HG03457 (cell line): ENCODE results near the gene FAM187B.
"Not testable (repeated sequence)": the region's sequence is repeated elsewhere in the genome, so short reads cannot be mapped to it uniquely, and the experiment has no call there.

Experiments used
- ATAC-seq: cut with Tn5 transposase; IDR thresholded peaks from one replicate; pipeline ENCODE4 v1.9.1; 2021; ENCODE audit warnings: moderate number of reproducible peaks; ENCODE audit not compliant: unreplicated experiment

The FAM187B gene

DNA sequence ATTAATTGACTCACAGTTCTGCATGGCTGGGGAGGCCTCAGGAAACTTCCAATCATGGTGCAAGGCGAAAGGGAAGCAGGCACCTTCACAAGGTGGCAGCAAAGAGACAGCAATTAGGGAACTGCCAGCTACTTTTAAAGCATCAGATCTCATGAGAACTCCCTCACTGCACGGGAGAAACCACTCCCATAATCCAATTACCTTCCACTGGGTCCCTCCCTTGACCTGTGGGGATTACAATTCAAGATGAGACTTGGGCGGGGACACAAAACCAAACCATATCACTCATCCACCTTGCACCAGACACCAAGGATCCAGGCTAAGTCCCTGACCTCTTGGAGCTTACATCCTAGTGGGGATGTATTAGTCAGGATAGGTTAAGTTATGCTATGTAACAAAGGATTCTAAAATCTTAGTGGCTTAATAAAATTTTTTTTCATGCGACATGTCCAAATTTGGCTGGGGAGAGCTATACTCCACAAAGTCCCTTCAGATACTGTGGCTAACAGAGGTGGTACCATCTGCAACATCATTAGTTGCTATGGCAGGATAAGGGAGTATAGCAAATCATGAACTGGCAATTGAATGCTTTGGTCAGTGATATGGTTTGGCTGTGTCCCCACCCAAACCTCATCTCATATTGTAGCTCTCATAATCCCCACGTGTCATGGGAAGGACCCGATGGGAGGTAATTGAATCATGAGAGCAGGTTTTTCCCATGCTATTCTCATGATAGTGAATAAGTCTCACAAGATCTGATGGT is 8.3 kb upstream of the FAM187B start:
- no peak for ATAC-seq

DNA sequence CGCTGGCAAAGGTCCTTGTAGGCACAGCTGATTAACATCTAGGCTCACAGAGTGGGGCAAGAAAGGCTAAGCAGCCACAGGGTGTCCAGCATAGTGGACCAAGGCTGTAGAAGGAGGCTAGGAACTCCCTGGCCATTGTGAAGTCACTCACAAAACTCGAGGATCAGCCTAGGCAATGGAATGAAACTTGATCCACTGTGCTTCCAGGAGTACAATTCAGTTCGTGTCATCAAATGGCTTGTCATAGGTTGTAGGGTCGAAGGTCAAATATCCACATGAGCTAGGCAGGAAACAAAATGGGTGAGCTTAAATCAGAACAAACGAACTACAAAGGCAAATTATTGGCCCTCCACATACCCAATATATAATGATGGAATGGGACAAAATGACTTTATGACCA is 4.4 kb upstream of the FAM187B start:
- ATAC-seq: no peak

DNA sequence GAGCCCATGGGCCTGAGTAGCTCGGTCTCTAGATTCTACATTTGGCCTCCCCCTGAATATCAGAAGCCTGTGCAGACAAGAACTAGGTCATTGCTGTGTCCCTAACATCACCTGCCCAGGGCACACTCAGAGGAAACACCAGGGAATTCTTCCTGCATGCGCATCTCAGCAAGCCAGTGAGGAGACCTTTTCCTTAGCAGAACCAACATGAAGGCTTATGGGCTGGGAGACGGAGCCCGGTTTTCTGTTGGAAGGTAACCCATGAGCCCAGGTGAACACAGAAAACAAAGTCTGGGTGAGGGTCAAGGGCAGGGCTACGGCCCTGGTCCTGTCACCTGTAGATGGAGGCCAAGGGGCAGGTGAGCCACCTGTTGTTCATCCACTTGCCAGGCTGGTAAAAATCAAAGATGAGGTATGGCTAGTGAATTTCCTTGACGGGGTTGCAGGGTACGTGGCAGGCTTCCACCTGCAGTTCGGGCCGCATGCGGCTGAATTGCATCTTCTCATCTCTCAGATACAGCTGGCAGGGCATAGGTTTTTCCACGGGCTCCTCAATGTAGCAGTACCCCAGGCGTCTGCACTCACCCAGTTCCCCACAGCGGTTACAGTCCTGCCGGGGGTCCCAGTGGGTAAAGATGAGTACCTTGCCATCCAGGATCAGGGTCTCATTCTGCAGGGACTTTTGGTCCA is 3.6 kb upstream of the FAM187B start:
- ATAC-seq: no peak

- ATAC-seq: no peak
These were observed 1.1 kb upstream of the FAM187B start for GRCh38 chr19:35229601-35230000.

GRCh38 chr19:35226748-35227147 is 1.8 kb downstream of the FAM187B start:
- no peak for ATAC-seq

DNA sequence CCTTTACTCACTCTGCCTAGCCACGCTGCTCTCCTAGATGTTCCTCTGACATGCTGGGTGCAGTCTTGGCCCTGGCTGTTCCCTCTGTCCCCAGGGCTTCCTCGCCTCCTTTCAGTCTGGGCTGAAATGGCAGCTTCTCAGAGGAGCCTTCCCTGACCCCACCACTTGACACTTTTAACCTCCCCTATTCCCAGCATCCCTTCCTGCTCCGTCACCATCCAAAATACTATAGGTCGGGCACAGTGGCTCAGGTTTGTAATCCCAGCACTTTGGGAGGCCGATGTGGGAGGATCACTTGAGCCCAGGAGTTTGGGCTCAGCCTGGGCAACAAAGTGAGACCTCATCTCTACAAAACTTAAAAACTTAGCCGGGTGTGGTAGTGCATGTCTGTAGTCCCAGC is 2.6 kb downstream of the FAM187B start:
- ATAC-seq: no peak

GRCh38 chr19:35224681-35225571 is 3.6 kb downstream of the FAM187B start:
- no peak for ATAC-seq

DNA sequence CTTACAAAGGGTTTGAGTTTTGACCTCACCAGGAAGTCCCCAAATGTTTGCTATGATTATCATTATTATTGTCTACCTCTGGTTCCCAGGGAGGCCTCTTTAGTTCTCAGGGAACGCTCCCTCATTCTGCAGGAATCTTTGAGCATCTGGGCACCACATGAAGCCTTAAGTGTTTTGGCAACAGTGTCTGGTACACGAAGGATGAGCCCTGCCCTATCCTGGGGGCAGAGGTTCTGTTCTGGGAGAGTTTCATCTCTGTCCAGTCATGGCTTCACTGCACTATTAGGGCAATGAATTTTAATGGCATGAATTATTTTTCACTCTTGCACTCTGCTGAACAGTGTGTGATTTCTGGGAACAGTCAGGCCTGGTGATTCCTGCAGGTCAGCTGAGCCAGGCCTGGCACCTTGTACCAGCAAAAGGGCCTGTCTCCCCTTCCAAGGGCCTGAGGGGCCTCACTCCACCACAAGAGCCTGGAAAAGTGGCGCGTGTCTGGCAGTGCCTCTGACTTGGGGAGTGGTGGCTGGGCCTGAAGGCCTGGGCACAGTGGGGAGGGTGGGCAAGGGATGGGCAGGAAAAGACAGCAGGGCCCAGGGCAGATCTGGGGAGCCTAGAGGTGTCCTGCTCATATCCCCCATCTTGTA is 4.6 kb downstream of the FAM187B start:
- ATAC-seq: no peak

DNA sequence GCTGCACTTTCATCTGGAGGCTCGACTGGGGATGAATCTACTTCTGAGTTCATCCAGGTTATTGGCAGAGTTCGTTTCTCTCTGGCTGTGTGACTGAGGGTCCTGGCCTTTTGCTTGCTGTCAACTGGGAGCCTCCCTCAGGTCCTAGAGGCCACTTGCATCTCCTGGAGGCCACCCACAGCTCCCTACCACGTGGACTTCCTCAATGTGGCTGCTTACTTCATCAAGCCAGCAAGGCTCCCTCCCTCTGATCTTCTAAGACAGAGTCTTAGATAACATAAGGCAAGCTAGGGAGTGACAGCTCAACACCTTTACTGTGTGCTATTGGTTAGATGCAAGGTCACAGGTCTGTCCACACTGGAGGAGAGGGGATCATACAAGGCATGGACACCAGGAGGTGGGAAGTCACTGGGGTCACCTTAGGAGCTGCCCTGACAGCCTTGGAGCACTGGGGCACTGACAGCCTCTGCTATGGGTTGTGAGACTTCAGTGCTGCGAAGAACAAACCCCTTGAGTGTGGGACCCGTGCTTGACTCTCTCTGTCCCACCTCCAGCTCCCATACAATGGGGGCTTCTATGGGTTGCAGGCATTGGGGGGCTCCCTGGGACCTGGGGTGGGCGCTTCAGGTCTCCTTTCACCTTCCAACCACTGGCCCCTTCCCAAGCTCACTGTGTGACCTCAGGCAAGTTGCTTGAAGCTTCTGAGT is 5.3 kb downstream of the FAM187B start:
- no peak for ATAC-seq

DNA sequence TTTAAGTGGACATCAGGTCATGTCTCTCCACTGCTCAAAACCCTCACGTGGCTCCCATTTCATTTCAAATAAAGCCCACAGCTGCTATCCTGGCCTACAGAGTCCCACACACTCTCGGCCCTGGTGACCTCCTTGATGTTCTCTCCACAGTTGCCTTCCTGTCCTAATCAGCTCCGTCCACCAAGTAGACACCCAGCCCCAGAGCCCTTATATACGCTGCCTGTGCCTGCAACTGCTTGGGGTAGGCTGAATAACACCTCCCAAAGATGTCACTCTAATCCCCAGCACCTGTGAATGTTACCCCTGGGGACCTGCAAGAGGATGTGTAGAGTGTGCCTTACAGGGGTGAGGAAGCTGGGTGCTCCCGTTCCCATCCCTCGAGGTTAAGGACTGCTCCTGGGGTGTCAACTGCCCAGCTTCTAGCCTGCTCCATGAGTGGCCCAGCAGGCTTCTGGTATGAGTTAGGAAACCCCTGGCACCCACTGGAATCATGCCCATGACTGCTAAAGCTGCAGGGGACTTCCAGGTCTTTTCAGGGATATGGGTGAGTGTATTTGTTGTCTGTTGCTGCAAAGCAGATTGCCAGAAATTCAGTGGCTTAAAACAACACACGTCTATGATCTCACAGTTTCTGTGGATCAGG is 6.0 kb downstream of the FAM187B start:
- ATAC-seq: no peak

DNA sequence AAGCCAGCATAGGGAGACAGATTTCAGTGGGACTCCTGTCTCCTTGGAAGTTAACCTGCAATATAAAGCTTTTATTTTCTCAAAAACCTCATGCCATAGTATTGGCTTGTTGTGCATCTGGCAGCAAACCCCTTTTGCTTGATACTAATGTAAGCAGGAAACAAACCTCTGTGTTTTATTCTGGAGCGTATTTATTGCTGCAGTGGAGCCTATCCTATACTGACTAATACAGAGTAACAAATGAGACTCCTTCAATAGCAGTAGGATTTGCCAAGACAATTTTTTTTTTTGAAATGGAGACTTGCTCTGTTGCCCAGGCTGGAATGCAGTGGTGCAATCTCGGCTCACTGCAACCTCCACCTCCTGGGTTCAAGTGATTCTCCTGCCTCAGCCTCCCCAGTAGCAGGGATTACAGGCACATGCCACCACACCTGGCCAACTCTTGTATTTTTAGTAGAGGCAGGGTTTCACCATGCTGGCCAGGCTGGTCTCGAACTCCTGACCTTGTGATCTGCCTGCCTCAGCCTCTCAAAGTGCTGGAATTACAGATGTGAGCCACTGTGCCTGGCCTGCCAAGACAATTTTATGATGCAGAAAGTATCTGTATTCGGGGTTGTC is 7.5 kb downstream of the FAM187B start:
- not testable (repeated sequence) for ATAC-seq

- ATAC-seq: no peak
These were observed 8.1 kb downstream of the FAM187B start for GRCh38 chr19:35220315-35220921.

- no peak for ATAC-seq
These were observed 9.5 kb downstream of the FAM187B start for GRCh38 chr19:35219008-35219407.

GRCh38 chr19:35217649-35217990 is 10.9 kb downstream of the FAM187B start:
- ATAC-seq: no peak

DNA sequence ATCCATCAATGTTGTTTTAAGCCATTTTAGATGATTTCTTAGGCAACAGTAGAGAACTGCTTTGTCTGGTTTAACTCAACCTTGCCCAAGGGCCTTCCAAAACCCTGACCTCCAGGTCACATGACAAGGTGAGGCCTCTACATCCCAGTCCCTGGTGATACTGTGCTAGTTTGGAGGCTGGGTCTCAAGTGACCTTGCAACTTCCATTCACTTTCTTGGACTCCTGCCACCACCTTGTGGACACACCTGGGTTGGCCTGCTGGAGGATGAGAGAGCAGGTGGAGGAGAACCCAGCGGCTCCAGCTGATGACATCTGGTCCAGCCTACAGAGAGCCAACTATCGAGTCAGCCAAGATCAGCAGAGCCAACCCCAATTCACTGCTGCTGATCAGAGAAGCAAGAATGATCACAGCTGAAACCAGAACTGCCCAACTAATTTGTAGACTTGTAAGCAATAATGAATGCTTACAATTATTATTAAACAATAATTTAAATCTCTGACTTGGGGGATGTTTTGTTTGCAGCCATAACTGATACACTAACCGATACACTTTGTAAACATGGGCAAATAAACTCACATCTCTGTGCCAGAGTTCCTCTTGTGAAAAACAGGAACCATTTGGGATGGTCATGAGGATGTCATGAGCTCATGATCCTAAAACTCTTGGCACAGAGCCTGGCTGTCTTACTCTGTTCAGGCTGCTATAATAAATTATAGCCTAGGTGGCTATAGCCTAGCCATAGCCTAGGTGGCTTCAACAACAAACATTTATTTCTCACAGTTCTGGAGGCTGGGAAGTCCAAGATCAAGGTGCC is 11.5 kb downstream of the FAM187B start:
- ATAC-seq: no peak

DNA sequence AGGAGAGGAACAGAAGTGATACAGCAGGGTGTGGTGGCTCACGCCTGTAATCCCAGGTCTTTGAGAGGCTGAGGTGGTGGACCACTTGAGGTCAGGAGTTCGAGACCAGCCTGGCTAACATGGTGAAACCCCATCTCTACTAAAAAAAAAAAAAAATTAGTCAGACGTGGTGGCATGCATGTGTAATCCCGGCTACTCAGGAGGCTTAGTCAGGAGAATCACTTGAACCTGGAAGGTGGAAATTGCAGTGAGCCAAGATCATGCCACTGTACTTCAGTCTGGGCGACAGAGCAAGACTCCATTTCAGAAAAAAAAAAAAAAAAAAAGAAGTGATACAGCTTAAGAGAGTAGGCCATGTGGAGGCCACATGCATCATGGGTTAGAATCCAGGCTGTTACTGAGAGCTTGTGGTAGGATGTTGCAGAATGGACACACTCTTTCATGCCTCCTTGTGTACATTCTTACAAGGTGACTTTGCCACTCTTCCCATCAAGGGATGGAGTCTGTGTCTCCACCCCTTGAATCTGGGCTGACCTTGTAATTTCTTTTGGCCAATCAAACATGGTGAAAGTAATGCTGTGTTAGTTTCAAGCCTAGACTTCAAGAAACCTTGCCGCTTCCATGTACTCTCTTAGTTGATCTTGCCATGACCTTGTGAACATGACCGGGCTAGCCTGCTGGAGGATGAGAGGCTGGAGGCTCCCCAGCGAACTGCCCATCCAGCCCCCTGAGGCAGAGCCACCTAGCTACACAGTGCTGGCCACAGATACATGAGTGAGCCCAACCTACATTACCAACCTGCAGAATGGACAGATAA is 12.3 kb downstream of the FAM187B start:
- no peak for ATAC-seq

DNA sequence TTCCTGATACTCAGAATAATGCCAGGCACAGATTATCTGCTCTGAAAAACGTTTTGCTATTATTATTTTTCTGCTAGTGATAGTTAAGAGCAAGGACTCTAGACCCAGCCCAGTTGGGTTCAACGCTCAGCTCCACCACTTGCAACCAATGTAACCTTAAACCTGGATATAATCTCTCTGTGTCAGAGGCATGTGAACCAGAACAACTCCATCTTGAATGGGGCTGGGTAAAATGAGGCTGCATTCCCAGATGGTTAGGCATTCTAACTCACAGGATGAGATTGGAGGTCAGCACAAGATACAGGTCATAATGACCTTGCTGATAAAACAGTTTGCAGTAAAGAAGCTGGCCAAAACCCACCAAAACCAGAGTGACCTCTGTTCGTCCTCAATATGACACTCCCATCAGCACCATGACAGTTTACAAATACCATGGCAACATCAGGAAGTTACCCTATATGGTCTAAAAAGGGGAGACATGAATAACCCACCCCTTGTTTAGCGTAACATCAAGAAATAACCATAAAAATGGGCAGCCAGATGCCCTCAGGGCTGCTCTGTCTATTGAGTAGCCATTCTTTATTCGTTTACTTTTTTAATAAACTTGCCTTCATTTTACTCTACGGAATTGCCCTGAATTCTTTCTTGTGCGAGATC is 13.6 kb downstream of the FAM187B start:
- ATAC-seq: no peak
